Right atrium auricular region (tissue), 2 donors: ENCODE results near the gene CUBN. TPM values are rescaled to one million over a fixed set of nuclear protein-coding genes. Genes with fewer than 3 reads are reported as not detected.

Experiments
- DNase-seq: peaks from one replicate; pipeline ENCODE4 v3.0.0-alpha.2; 2019; ENCODE audit warnings: low spot score
- H3K27ac ChIP-seq, 2 donors: fragments of 200-600 bp; sonication (generic); 1 replicate in 1 of 2; 2 replicates in 1 of 2; pipeline ENCODE4 v1.5.1; 2016 to 2019
- H3K27me3 ChIP-seq, 2 donors: fragments of 200-600 bp; sonication (generic); one replicate each; pipeline versions ENCODE4 v1.5.1 to v1.6.0; 2017 to 2019
- H3K36me3 ChIP-seq: fragments of 200-600 bp; sonication (generic); one replicate; pipeline ENCODE4 v1.5.1; 2016
- H3K4me1 ChIP-seq, 2 donors: fragments of 200-600 bp; sonication (generic); one replicate each; pipeline versions ENCODE4 v1.5.1 to v1.6.0; 2017 to 2019
- H3K4me3 ChIP-seq, 2 donors: fragments of 200-600 bp; sonication (generic); 1 replicate in 1 of 2; 2 replicates in 1 of 2; pipeline ENCODE4 v1.5.1; 2017 to 2019; ENCODE audit warnings: mild to moderate bottlenecking in 1 of 2, moderate library complexity in 1 of 2
- H3K9me3 ChIP-seq, 2 donors: fragments of 200-600 bp; sonication (generic); one replicate each; pipeline ENCODE4 v1.5.1; 2019
- total RNA-seq, 2 donors: library from RNA; depleted of rRNA; stranded (reverse); fragments of >200 nt; gene quantifications; one replicate each; pipeline ENCODE4 v1.1.0, GENCODE V29; 2016
- TF ChIP-seq, protein P1 (sequence below), 2 donors: fragments of 200-600 bp; sonication (generic); IDR thresholded peaks; one replicate each; pipeline ENCODE4 v1.5.1; 2019; ENCODE audit warnings: antibody characterized with exemption in 2 of 2

Gene CUBN
- total RNA-seq, 2 donors from 2014 or later = 0.15 to 0.94 TPM

GRCh38 chr10:17084258-17084657 lies 45.4 kb downstream of the CUBN start:
- no peak overlapping the region for H3K4me3 ChIP-seq
- DNase-seq = no peak
- H3K27ac ChIP-seq = no peak overlapping the region

DNA sequence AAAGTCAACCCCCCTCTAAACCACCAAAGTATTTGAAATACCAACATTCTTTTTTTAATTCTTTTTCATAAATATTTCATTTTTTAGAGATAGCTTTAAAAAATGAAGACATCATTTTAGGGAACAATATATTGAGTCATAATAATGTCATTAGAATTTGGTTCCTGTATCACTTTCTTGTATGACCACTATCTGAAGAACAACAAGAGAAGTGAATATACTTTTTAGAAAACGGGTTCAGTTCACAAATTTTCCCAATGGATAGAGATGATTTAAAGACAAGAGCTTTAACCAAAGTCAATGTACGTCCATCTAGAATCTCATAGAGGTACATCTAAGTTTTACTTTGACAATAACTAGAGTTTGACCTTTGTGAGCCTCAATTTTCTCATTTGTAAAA lies 48.2 kb downstream of the CUBN start:
- TF ChIP-seq, protein P1, sequence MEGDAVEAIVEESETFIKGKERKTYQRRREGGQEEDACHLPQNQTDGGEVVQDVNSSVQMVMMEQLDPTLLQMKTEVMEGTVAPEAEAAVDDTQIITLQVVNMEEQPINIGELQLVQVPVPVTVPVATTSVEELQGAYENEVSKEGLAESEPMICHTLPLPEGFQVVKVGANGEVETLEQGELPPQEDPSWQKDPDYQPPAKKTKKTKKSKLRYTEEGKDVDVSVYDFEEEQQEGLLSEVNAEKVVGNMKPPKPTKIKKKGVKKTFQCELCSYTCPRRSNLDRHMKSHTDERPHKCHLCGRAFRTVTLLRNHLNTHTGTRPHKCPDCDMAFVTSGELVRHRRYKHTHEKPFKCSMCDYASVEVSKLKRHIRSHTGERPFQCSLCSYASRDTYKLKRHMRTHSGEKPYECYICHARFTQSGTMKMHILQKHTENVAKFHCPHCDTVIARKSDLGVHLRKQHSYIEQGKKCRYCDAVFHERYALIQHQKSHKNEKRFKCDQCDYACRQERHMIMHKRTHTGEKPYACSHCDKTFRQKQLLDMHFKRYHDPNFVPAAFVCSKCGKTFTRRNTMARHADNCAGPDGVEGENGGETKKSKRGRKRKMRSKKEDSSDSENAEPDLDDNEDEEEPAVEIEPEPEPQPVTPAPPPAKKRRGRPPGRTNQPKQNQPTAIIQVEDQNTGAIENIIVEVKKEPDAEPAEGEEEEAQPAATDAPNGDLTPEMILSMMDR (IDR thresholded peaks at IDR 0.05) = no peak

More at GRCh38 chr10:17084258-17084657, 45.4 kb downstream of the CUBN start:
- no peaks in the 10 kb centered on the region for H3K36me3 ChIP-seq
- H3K9me3 ChIP-seq = no peaks in the 10 kb centered on the region
- no peaks in the 10 kb centered on the region for H3K27me3 ChIP-seq
- TF ChIP-seq, protein P1 (IDR thresholded peaks at IDR 0.05) = no peak
- H3K4me1 ChIP-seq = no peaks in the 10 kb centered on the region

GRCh38 chr10:17077890-17078289 lies 51.7 kb downstream of the CUBN start:
- Histone ChIP-seq H3K4me1 (peaks cover 0 to 21% of the 10 kb centered on the region in 2 donors), H3K4me3 (no peak overlapping the region), H3K9me3 (no peaks in the 10 kb centered on the region), H3K36me3 (no peaks in the 10 kb centered on the region), H3K27ac (no peak overlapping the region), H3K27me3 (no peaks in the 10 kb centered on the region)
- TF ChIP-seq, protein P1 (IDR thresholded peaks at IDR 0.05) = no peak
- no peak for DNase-seq

More for the DNA sequence above, 48.2 kb downstream of the CUBN start:
- Histone ChIP-seq H3K27ac (no peak overlapping the region), H3K4me3 (no peak overlapping the region), H3K9me3 (no peaks in the 10 kb centered on the region), H3K27me3 (no peaks in the 10 kb centered on the region), H3K4me1 (peaks cover 0 to 8% of the 10 kb centered on the region in 2 donors), H3K36me3 (no peaks in the 10 kb centered on the region)
- DNase-seq = no peak

GRCh38 chr10:17077346-17077781 lies 52.2 kb downstream of the CUBN start:
- H3K4me3 ChIP-seq = no peak overlapping the region
- no peak overlapping the region for H3K27ac ChIP-seq
- H3K4me1 ChIP-seq = peaks cover 0 to 21% of the 10 kb centered on the region in 2 donors
- H3K36me3 ChIP-seq = no peaks in the 10 kb centered on the region
- DNase-seq = no peak
- no peaks in the 10 kb centered on the region for H3K27me3 ChIP-seq
- TF ChIP-seq, protein P1 (IDR thresholded peaks at IDR 0.05) = no peak
- no peaks in the 10 kb centered on the region for H3K9me3 ChIP-seq

DNA sequence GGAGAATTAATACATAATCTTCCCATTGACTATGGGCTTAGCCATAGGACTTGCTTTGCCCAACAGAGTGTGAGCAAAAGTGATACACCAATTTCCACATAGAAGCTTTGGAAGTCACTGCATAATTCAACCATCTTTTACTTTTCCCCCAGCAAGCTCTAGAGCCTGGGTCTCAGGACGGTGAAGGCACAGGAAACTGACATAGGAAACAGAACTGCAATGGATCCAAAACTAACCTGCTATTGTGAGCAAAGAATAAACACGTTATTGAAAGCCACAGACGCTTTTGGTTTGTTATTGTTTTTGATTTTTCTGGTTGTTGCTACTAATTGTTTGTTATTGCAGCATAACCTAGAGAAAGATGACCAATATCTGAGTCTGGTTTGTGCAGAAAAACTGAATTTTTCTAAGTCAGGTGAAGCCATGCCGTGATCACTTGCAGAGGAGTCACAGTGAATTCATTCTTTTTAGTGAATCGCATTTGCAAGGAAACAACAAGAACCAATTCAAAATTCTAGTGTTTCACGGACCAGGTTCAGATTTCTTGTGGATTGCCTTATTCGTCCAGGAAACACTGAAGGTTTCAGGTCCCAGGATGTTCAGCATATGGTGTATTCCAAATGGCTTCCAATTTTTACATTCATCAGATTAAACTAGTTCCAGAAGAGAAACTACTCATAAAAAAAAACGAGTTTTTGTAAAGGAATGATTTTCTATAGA lies 52.8 kb downstream of the CUBN start:
- Histone ChIP-seq H3K27me3 (no peaks in the 10 kb centered on the region), H3K4me3 (no peak overlapping the region), H3K9me3 (no peaks in the 10 kb centered on the region), H3K27ac (no peak overlapping the region), H3K36me3 (no peaks in the 10 kb centered on the region), H3K4me1 (peaks cover 0 to 21% of the 10 kb centered on the region in 2 donors)
- no peak for DNase-seq
- TF ChIP-seq, protein P1 (IDR thresholded peaks at IDR 0.05) = no peak
